Breast epithelium (tissue), 3 donors: ENCODE data around the gene SMYD1.

Experiments
- POLR2A ChIP-seq: fragments of 450-650 bp; IDR thresholded peaks from one replicate; pipeline ENCODE4 v1.6.1; 2016; ENCODE audit warnings: antibody characterized with exemption, mild to moderate bottlenecking, moderate library complexity
- TF ChIP-seq, protein P1 (sequence below), 3 donors: fragments of 450-650 bp; IDR thresholded peaks; one replicate each; pipeline ENCODE4 v1.5.1; 2016 to 2017; ENCODE audit warnings: antibody characterized with exemption in 3 of 3, mild to moderate bottlenecking in 3 of 3, moderate library complexity in 3 of 3

DNA sequence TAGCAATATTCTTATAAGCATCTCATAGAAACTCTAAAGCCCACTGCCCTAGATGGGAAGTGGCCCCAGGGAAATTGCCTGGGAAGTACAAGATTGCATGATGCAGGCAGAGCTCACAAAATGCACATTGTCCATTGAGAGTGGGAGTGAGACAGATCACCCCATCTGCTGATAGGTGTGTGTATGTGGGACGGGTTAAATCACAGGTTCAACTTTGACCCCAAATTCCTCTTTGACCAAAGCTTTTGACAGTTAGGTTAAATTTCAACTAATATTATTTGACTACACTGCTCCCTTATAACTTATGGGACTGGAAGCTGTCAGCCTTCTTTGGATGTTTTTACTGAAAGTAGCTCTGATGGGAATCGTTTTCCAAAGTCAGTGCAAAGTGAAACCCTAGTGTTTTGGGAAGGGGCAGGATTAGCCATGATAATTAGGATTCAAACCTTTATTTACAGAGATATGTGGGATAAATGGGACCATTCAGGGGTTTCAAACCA is 71.6 kb downstream of the SMYD1 start:
- TF ChIP-seq, protein P1, sequence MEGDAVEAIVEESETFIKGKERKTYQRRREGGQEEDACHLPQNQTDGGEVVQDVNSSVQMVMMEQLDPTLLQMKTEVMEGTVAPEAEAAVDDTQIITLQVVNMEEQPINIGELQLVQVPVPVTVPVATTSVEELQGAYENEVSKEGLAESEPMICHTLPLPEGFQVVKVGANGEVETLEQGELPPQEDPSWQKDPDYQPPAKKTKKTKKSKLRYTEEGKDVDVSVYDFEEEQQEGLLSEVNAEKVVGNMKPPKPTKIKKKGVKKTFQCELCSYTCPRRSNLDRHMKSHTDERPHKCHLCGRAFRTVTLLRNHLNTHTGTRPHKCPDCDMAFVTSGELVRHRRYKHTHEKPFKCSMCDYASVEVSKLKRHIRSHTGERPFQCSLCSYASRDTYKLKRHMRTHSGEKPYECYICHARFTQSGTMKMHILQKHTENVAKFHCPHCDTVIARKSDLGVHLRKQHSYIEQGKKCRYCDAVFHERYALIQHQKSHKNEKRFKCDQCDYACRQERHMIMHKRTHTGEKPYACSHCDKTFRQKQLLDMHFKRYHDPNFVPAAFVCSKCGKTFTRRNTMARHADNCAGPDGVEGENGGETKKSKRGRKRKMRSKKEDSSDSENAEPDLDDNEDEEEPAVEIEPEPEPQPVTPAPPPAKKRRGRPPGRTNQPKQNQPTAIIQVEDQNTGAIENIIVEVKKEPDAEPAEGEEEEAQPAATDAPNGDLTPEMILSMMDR (IDR thresholded peaks at IDR 0.05), result no peak
- no peak for TF ChIP-seq POLR2A
